HCT116 (cell line): ENCODE data around the gene OR9Q1. TPM values are rescaled to one million over a fixed set of nuclear protein-coding genes. Genes with fewer than 3 reads are reported as not detected.

ENCODE experiments used
- ATAC-seq: fragments of 200-7000 bp; cut with Tn5 transposase; 2 replicates; pipeline ENCODE4 v1.9.1; 2020; ENCODE audit warnings: mild to moderate bottlenecking, moderate library complexity
- BruUV-seq: library from RNA; stranded (reverse); fragments of 400-500 nt; replicated peaks from 2 replicates; lab custom pipeline; 2021; lab: Mats Ljungman, UMichigan
- CTCF ChIA-PET: fragments of 300-600 bp; sonication (Branson Sonifier 250); formaldehyde crosslinking; loops from one replicate; lab custom pipeline; 2021; ENCODE audit warnings: antibody characterized with exemption; lab: Charles Lee
- POLR2A ChIA-PET: fragments of 300-600, 350-600 bp; sonication (Branson Sonifier 250); formaldehyde crosslinking; loops from one replicate; lab custom pipeline; 2021; ENCODE audit warnings: antibody characterized with exemption; lab: Charles Lee
- RAD21 ChIA-PET, 2 experiments: fragments of 300-600 bp; sonication (Branson Sonifier 250); formaldehyde crosslinking; loops; one replicate each; lab custom pipeline; 2023; ENCODE audit warnings: low total read pairs in 2 of 2; ENCODE audit not compliant: uncharacterized antibody in 2 of 2, unreplicated experiment in 2 of 2, low non-redundant PET in 1 of 2; lab: Charles Lee
- DNase-seq: peaks from one replicate; pipeline ENCODE4 v3.0.0-alpha.2; 2010; ENCODE audit warnings: low read depth, low spot score
- H2AFZ ChIP-seq: fragments of 200-600 bp; shearing (Covaris generic), sonication (generic); 2 replicates; pipeline ENCODE4 v1.6.1; 2017; ENCODE audit warnings: low read depth, mixed run types, mixed read lengths, antibody characterized with exemption, low read length; ENCODE audit not compliant: poor library complexity, severe bottlenecking
- H3K27ac ChIP-seq: 2 replicates; pipeline ENCODE4 v1.5.1; 2012; ENCODE audit warnings: low read depth, low read length
- H3K27me3 ChIP-seq: fragments of 200-600 bp; sonication (generic); 2 replicates; pipeline ENCODE4 v1.6.1; 2016; ENCODE audit warnings: mixed run types, low read length, mixed read lengths; ENCODE audit not compliant: insufficient read depth
- H3K36me3 ChIP-seq, 2 experiments: fragments of 200-500 bp in 1 of 2; fragments of 200-600 bp in 1 of 2; sonication (Bioruptor generic) in 1 of 2; sonication (generic) in 1 of 2; 2 replicates each; pipeline versions ENCODE4 v1.5.1 to v1.6.1; 2014 to 2016; ENCODE audit warnings: low read length in 2 of 2, inconsistent platforms in 1 of 2, mixed read lengths in 1 of 2, mixed run types in 1 of 2; ENCODE audit not compliant: insufficient read depth in 2 of 2, control insufficient read depth in 1 of 2
- H3K4me1 ChIP-seq, 2 experiments: fragments of 200-600 bp in 1 of 2; sonication (generic) in 1 of 2; 2 replicates each; pipeline versions ENCODE4 v1.5.1 to v1.6.1; 2012 to 2017; ENCODE audit warnings: low read length in 2 of 2, inconsistent platforms in 1 of 2, mild to moderate bottlenecking in 1 of 2, mixed read lengths in 1 of 2, mixed run types in 1 of 2, moderate library complexity in 1 of 2; ENCODE audit not compliant: insufficient read depth in 2 of 2, control insufficient read depth in 1 of 2
- H3K4me2 ChIP-seq: fragments of 200-600 bp; sonication (generic); 2 replicates; pipeline ENCODE4 v1.6.1; 2017; ENCODE audit warnings: mixed run types, low read length, mixed read lengths
- H3K4me3 ChIP-seq, 2 experiments: fragments of 200-600 bp in 1 of 2; sonication (generic) in 1 of 2; replicated peaks in 1 of 2; 2 replicates each; pipeline ENCODE4 v1.5.1; 2011 to 2016; ENCODE audit warnings: low read length in 2 of 2, control low read depth in 1 of 2, low read depth in 1 of 2, mild to moderate bottlenecking in 1 of 2, mixed read lengths in 1 of 2, mixed run types in 1 of 2
- H3K79me2 ChIP-seq: fragments of 200-600 bp; sonication (generic); 2 replicates; pipeline ENCODE4 v1.6.1; 2017; ENCODE audit warnings: mild to moderate bottlenecking, mixed run types, low read length, moderate library complexity, mixed read lengths; ENCODE audit not compliant: insufficient read depth
- H3K9ac ChIP-seq: fragments of 200-600 bp; sonication (generic); 2 replicates; pipeline ENCODE4 v1.6.1; 2016; ENCODE audit warnings: low read length, mixed read lengths
- H3K9me2 ChIP-seq: fragments of 200-600 bp; sonication (generic), shearing (Covaris generic); 2 replicates; pipeline ENCODE4 v1.6.1; 2017; ENCODE audit warnings: mixed run types, mild to moderate bottlenecking, moderate library complexity; ENCODE audit not compliant: insufficient read depth
- H3K9me3 ChIP-seq, 2 experiments: fragments of 200-500 bp in 1 of 2; fragments of 200-600 bp in 1 of 2; sonication (Bioruptor generic) in 1 of 2; sonication (generic) in 1 of 2; 2 replicates each; pipeline ENCODE4 v1.6.1; 2014 to 2017; ENCODE audit warnings: low read length in 2 of 2, mixed read lengths in 2 of 2, inconsistent platforms in 1 of 2, low read depth in 1 of 2, mild to moderate bottlenecking in 1 of 2, mixed run types in 1 of 2, moderate library complexity in 1 of 2; ENCODE audit not compliant: control insufficient read depth in 1 of 2, insufficient read depth in 1 of 2
- H4K20me1 ChIP-seq: fragments of 200-600 bp; sonication (generic), shearing (Covaris generic); 2 replicates; pipeline ENCODE4 v1.6.1; 2017; ENCODE audit warnings: mixed run types, mild to moderate bottlenecking, moderate library complexity; ENCODE audit not compliant: insufficient read depth
- CBX3 ChIP-seq: IDR thresholded peaks from 2 replicates; pipeline ENCODE4 v1.6.1; 2012; ENCODE audit warnings: low read depth
- CEBPB ChIP-seq: IDR thresholded peaks from 2 replicates; pipeline ENCODE4 v1.6.1; 2012; ENCODE audit warnings: low read depth
- CTCF ChIP-seq, 3 experiments: fragments of 200-600 bp in 1 of 3; sonication (generic) in 1 of 3; IDR thresholded peaks in 2 of 3; conservative IDR thresholded peaks in 1 of 3; 2 replicates each; pipeline ENCODE4 v1.5.1; 2012 to 2017; ENCODE audit warnings: low read depth in 2 of 3, low read length in 2 of 3, antibody characterized with exemption in 1 of 3, borderline replicate concordance in 1 of 3, control low read depth in 1 of 3, mild to moderate bottlenecking in 1 of 3, mixed read lengths in 1 of 3, mixed run types in 1 of 3, moderate library complexity in 1 of 3; ENCODE audit not compliant: insufficient read depth in 1 of 3
- EGR1 ChIP-seq: IDR thresholded peaks from 2 replicates; pipeline ENCODE4 v1.6.1; 2012; ENCODE audit warnings: low read depth
- ELF1 ChIP-seq: IDR thresholded peaks from 2 replicates; pipeline ENCODE4 v1.6.1; 2012; ENCODE audit warnings: low read depth, borderline replicate concordance
- EZH2 ChIP-seq: fragments of 200-600 bp; sonication (generic); IDR thresholded peaks from 2 replicates; pipeline ENCODE4 v1.6.1; 2017; ENCODE audit warnings: antibody characterized with exemption, mixed run types
- EZH2phosphoT487 ChIP-seq: fragments of 200-600 bp; IDR thresholded peaks from 2 replicates; pipeline ENCODE4 v1.6.1; 2018; ENCODE audit warnings: antibody characterized with exemption, borderline replicate concordance
- FOSL1 ChIP-seq: IDR thresholded peaks from 2 replicates; pipeline ENCODE4 v1.6.1; 2012; ENCODE audit warnings: low read depth
- JUND ChIP-seq: IDR thresholded peaks from 2 replicates; pipeline ENCODE4 v1.6.1; 2012
- POLR2A ChIP-seq: IDR thresholded peaks from 2 replicates; pipeline ENCODE4 v1.7.0; 2011; ENCODE audit warnings: borderline replicate concordance; ENCODE audit not compliant: insufficient read depth, insufficient read length; ENCODE audit errors: extremely low read depth
- POLR2AphosphoS5 ChIP-seq: IDR thresholded peaks from 2 replicates; pipeline ENCODE4 v1.6.1; 2011; ENCODE audit warnings: mild to moderate bottlenecking, low read depth, low read length, moderate library complexity
- RAD21 ChIP-seq: IDR thresholded peaks from 2 replicates; pipeline ENCODE4 v1.6.1; 2012; ENCODE audit warnings: low read depth, mild to moderate bottlenecking
- SIN3A ChIP-seq: IDR thresholded peaks from 2 replicates; pipeline ENCODE4 v1.6.1; 2012; ENCODE audit warnings: low read depth
- ZFX ChIP-seq: fragments of 450-650 bp; IDR thresholded peaks from 2 replicates; pipeline ENCODE4 v1.6.1; 2017
- ZNF274 ChIP-seq: fragments of 200-500 bp; sonication (Bioruptor generic); IDR thresholded peaks from 2 replicates; pipeline ENCODE4 v1.6.1; 2014; ENCODE audit warnings: mild to moderate bottlenecking, low read depth, low read length, inconsistent platforms
- intact Hi-C: fragments of 100-400 bp; cut with micrococcal nuclease; formaldehyde crosslinking; loops from 2 replicates; pipeline ENCODE4 v1.10.0; 2022
- total RNA-seq: library from RNA; stranded (reverse); gene quantifications from one replicate; pipeline ENCODE4 v1.2.1, GENCODE V29; 2021; ENCODE audit not compliant: unreplicated experiment
- TF ChIP-seq, protein P1 (sequence below): IDR thresholded peaks from 2 replicates; pipeline ENCODE4 v1.6.1; 2012

Gene OR9Q1
- total RNA-seq, 1 experiment from 2014 or later: not detected

DNA sequence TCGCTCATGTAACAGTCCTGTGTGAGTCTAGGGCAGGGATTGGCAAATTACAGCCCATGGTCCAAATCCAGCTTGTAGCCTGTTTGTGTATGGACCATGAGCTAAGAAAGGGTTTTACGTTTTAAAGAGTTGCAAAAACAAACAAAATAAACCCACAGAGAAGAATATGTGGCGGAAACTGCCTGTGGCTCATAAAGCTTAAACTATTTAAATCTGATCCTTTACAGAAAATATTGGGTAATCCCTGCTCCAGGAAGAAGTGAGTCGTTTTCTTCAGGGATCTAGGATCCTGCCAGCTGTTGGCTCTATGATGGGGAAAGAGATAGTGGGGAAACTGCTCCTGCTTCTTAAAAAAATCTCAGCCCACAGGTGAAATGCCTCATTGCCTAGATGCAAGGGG lies 3.7 kb downstream of the OR9Q1 start:
- ATAC-seq: no peak
- CTCF ChIA-PET: no interaction called here
- BruUV-seq: no TSS peak
- no peak overlapping the region for H2AFZ ChIP-seq
- TF ChIP-seq POLR2AphosphoS5: no peak
- no peak for TF ChIP-seq EZH2phosphoT487
- TF ChIP-seq EZH2: no peak
- no peak for TF ChIP-seq ZFX
- no peak for TF ChIP-seq CEBPB
- no peak for TF ChIP-seq POLR2A
- TF ChIP-seq CTCF (IDR thresholded peaks at IDR 0.05 in 2 of 3, conservative IDR thresholded peaks at IDR 0.05 in 1 of 3; ENCODE audit: borderline replicate concordance in 1 of 3, insufficient read depth in 1 of 3, low read depth in 2 of 3, low read length in 2 of 3): no peak
- no peak for TF ChIP-seq FOSL1
- TF ChIP-seq EGR1: no peak
- TF ChIP-seq ELF1: no peak
- no peak for TF ChIP-seq RAD21
- TF ChIP-seq SIN3A: no peak
- TF ChIP-seq, protein P1, sequence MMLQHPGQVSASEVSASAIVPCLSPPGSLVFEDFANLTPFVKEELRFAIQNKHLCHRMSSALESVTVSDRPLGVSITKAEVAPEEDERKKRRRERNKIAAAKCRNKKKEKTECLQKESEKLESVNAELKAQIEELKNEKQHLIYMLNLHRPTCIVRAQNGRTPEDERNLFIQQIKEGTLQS: no peak
- TF ChIP-seq CBX3: no peak
- no peak for TF ChIP-seq ZNF274
- TF ChIP-seq JUND: no peak
- H3K4me1 ChIP-seq: no peaks in the 10 kb centered on the region
- POLR2A ChIA-PET: no interaction called here
- no peak overlapping the region for H3K4me3 ChIP-seq
- no peak overlapping the region for H3K9ac ChIP-seq
- no peak overlapping the region for H3K27ac ChIP-seq
- no peaks in the 10 kb centered on the region for H4K20me1 ChIP-seq
- H3K9me3 ChIP-seq: no peaks in the 10 kb centered on the region
- H3K36me3 ChIP-seq: no peaks in the 10 kb centered on the region
- DNase-seq: no peak
- intact Hi-C loops: no loop called here
- no peaks in the 10 kb centered on the region for H3K9me2 ChIP-seq
- no peak overlapping the region for H3K4me2 ChIP-seq
- H3K79me2 ChIP-seq: no peaks in the 10 kb centered on the region
- 0 out of 2 replicates have a peak, but pooled peaks cover 5% of the 10 kb centered on the region for H3K27me3 ChIP-seq
- RAD21 ChIA-PET: no interaction called here
